HT-29 (cell line): ENCODE data around the gene KRTAP5-2. TPM values are rescaled to one million over a fixed set of nuclear protein-coding genes. Genes with fewer than 3 reads are reported as not detected.
"Not testable (repeated sequence)": the region's sequence is repeated elsewhere in the genome, so short reads cannot be mapped to it uniquely, and the experiment has no call there.

ENCODE experiments used
- DNase-seq: peaks from one replicate; pipeline ENCODE4 v3.0.0-alpha.2; 2015; ENCODE audit warnings: low spot score
- total RNA-seq: library from RNA; depleted of rRNA; stranded (reverse); fragments of >200 nt; shearing (Covaris generic); gene quantifications from 2 replicates; pipeline ENCODE4 v1.2.3, GENCODE V29; 2014

KRTAP5-2 gene
- total RNA-seq, 1 experiment from 2014 or later: not detected

- no peak for DNase-seq
These were observed 5.5 kb downstream of the KRTAP5-2 start for GRCh38 chr11:1592628-1593027.

GRCh38 chr11:1589996-1590395, 8.1 kb downstream of the KRTAP5-2 start:
- no peak for DNase-seq

DNA sequence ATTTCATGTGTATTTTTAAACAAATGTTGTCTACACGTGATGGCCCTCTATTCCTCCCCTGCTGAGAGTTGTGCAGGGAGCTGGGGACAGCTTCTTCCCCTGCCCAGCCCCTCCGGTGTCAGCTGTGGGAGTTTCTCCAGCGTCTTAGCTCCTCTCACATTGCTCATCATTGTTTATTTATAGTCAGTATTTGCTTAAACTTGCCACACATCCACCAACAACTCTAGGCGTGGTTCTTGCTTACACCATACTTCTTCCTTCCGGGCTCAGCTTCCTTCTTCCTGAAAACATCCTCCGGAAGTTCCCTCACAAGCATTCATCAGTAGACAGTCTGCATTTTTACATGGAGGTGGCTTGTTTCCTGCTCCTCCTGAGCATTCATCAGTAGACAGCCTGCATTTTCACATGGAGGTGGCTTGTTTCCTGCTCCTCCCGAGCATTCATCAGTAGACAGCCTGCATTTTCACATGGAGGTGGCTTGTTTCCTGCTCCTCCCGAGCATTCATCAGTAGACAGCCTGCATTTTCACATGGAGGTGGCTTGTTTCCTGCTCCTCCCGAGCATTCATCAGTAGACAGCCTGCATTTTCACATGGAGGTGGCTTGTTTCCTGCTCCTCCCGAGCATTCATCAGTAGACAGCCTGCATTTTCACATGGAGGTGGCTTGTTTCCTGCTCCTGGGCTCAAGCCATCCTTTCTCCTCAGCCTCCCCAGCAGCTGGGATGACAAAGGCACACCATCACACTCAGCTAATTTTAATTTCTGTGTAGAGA, 8.7 kb downstream of the KRTAP5-2 start:
- peak; percentile 44 for DNase-seq

GRCh38 chr11:1586699-1587098, 11.4 kb downstream of the KRTAP5-2 start:
- no peak for DNase-seq

GRCh38 chr11:1584661-1585370, 13.3 kb downstream of the KRTAP5-2 start, which contains the start of gene KRTAP5-1:
Gene KRTAP5-1, minus strand, starts transcription at chr11:1585283. Its CDS starts 34 bp downstream, at chr11:1585249.
- not testable (repeated sequence) for DNase-seq

DNA sequence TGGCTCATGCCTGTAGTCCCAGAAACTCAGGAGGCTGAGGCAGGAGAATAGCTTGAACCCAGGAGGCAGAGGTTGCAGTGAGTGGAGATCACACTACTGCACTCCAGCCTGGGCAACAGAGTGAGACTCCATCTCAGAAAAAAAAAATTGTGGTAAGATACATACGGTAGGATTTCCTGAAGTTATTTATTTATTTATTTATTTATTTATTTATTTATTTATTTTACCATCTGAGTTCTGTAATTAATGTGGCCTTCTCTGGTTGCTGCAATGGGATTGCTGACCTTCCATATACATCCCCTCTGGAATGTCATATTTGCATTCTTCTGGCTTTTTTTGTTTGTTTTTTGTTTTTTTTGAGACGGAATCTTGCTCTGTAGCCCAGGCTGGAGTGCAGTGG, 15.2 kb downstream of the KRTAP5-2 start:
- DNase-seq: not testable (repeated sequence)

- DNase-seq: no peak
These were observed 16.1 kb downstream of the KRTAP5-2 start for GRCh38 chr11:1581976-1582375.

DNA sequence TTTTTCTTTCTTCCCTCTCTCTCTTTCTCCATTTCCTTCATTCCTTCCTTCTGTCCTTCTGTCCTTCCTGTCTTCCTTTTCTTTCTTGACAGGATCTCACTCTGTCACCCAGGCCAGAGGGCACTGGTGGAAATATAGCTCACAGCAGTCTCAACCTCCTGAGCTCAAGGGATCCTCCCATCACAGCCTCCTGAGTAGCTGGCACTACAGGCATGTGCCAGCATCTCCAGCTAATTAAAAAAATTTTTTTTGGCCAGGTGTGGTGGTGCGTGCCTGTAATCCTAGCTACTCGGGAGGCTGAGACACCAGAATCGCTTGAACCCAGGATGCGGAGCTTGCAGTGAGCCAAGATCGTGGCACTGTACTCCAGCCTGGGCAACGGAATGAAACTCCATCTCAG, 21.3 kb downstream of the KRTAP5-2 start:
- no peak for DNase-seq

DNA sequence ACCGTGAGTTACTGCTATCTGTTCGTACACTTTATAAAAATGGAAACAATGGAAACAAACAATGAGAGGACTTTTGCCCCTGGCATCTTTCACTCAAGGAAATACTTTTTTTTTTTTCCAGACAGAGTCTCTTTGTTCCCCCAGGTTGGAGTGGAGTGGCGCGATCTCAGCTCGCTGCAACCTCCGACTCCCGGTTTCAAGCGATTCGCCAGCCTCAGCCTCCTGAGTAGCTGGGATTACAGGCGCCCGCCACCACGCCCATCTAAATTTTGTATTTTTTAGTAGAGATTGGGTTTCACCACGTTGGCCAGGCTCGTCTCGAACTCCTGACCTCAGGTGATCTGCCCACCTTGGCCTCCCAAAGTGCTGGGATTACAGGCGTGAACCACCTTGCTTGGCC, 22.3 kb downstream of the KRTAP5-2 start:
- DNase-seq: not testable (repeated sequence)

DNA sequence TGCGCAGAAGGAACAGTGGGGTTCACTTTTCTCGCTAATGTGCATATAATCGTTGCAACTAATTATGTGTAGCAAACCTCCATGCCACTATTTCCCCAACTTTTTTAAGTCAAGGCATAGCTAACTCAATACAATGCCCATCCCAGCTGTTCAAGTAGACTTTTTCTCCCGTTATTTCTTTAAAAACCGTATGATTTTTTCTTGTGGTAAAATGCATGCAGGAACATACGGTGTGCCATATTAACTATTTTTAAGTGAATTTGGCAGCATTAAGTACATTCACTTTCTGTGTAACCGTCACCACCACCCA, 23.2 kb downstream of the KRTAP5-2 start:
- DNase-seq: no peak

DNA sequence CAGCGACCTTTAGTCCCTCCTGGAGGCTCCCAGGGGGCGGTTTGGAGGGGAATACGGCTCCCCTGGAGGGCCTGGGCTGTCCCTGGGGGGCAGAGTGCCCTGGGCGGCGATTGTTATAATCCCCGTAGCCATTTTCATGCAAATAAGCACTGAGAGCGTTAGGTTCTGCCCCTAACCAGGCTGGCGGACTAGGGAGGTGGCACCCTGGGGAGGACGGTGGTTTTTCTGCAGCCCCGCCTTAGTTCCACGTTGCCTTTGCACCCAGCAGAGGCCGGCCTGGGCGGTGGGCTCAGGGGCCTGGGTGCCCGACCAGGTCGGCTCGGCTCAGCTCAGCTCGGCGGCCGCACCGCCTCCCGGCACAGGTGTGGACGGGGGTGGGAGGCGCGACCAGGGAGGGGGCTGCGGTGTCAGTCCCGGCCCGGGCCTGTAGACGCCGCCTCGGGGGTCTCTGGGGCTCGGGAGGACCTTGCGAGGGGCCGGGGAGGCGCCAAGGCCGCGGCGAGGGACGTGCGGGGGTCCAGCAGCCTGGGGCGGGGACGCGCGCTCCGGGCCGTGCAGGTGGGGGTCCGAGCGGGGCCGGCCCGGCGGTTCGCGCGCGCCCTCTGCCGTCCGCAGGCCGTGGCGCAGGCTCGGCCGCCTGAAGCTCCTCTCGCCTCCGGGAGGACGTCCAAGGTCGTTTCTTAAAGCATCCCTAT, 23.7 kb downstream of the KRTAP5-2 start:
- peak; percentile 68 for DNase-seq

- peak; percentile 90 for DNase-seq
These were observed 24.2 kb downstream of the KRTAP5-2 start for GRCh38 chr11:1573903-1574237.

DNA sequence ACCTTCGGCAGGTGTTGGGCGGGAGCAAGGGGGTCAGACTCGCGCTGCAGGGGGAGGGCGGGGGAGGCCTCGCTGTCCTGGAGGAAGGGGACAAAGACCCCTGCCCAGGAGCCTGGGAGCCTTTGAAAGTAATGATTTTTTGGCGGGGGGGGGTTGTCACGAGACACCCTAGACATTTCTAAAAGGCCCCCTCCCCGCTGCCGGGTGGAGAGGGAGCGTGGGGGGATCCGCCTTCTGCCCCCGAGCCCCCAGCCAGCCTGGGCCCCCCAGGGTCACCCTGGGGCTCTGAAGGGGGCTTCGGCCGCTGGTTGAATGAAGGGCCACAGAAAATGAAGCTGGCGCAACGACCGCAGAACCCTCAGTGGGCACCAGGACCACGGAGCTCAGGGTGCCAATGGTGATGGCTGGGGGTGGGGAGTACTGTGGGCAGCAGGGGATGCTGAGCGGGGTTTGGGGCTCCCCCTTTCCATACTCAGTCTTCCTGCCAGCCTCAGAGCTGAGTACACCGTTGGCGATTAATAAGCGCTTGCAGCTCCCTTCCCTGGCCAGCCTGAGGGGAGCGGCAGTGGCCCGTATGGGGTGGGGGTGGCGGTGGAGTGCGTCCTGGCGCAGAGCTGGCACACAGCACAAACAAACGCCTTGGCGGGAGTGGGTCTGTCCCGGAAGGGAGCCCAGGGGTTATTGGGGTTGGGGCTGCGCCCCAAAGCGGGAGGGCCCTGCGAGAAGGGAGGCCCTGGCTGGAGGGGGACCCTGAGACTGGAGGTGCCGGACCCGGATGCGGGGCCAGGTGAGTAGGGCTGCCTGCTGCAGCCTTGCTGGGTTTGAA, 24.8 kb downstream of the KRTAP5-2 start:
- no peak for DNase-seq

GRCh38 chr11:1572197-1573076, 25.7 kb downstream of the KRTAP5-2 start, which contains the start of gene DUSP8:
Gene DUSP8, minus strand, starts transcription at chr11:1572271. Its CDS starts 6,445 bp downstream, at chr11:1565826.
- DNase-seq: peak; percentile 92

DNA sequence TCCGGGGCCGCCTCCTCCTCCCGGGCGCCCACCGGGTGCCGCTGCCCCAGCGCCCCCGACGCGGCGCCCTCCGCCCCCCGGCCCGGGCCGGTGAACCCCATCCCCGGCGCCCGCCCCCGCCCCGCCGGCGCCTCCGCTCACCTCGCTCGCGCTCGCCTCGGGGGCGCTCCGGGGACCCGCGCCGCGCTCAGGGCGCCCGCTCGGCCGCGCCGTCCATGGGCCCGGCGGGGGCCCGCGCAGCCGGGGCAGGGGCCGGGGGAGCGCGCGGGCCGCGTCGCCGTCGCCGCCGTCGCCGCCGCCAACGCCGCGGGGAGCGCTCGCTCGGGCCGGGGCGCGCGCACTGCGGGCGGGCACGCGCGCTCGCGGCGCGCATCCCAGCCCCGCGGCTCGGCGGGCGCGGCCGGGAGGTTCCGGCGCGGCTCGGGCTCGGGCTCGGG, 26.3 kb downstream of the KRTAP5-2 start:
- DNase-seq: no peak

GRCh38 chr11:1570896-1571759, 27.0 kb downstream of the KRTAP5-2 start:
- no peak for DNase-seq

DNA sequence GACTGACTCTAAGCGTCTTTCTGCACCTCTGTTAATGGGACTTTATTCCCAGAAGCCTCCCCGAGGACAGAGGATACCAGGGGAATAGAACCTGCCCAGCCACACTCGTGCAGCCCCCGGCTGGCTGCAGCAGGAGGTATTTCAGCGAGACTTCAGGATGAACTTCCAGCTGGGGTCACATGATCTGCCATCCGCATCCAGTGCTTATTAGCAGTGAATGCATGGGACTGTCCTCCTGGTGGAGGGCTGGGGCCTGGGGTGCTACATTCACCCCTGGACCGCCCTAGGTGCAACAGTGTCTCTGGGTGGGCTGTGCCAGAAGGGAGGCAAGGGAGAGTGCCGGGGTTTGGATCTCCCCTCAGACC, 27.6 kb downstream of the KRTAP5-2 start:
- DNase-seq: no peak

DNA sequence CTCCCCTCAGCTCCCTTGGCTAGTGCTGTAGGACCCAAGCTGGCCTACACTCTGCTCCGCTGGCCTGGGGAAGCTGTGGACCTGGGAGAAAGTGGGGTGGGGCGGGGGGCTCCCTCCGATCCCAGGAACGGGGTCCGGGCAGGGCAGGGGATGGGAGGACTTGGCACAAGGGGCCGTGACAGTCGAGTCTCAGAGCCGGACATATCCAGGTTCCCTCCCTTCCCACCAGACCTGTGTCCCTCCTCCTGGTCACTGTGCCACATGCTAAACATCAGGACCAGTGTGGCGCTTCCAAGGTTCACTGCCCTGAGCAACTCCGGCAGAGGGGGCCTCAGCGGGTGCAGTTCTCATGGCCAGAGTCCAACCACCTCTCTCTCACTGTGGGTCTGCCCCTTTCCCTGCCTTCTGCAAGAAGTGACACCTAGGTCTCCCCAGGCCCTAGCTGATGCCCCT, 28.1 kb downstream of the KRTAP5-2 start:
- DNase-seq: no peak

DNA sequence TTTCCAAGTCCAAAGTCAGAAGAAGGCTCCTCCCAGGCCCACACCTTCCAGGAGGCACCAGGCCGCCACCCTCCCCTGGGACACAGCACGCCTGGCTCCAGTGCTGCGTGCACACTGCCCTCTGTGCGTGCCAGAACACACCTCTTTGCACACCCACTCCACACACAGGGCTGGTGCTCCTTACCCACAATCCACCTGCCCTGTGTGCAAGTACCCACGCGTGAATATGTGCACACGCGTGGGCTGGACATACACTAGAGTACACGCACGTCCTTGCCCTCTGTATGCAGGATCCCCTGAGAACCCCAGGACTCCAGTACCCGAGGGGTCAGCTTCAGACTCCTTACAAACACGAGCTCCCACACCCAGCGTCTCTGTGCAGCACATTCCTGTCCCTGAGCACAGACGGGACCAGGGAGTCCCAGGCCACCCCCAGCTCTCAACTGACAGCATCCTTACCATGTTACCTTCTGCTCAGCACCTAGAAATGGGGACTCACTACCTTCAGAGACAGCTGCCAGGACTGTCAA, 28.8 kb downstream of the KRTAP5-2 start:
- DNase-seq: no peak
